Prostate gland (tissue), 2 donors: ENCODE data around the gene GPR137B. TPM values are rescaled to one million over a fixed set of nuclear protein-coding genes. Genes with fewer than 3 reads are reported as not detected.

Experiments used
- DNase-seq: peaks from one replicate; pipeline ENCODE4 v3.0.0-alpha.2; 2019; ENCODE audit warnings: low spot score
- H3K27ac ChIP-seq, 2 donors: fragments of 200-600 bp; sonication (generic); 2 replicates each; pipeline ENCODE4 v1.5.1; 2017 to 2019
- H3K27me3 ChIP-seq: fragments of 200-600 bp; sonication (generic); replicated peaks from 2 replicates; pipeline ENCODE4 v1.5.1; 2019; ENCODE audit not compliant: insufficient read depth
- H3K36me3 ChIP-seq, 2 donors: fragments of 200-600 bp; sonication (generic); 1 replicate in 1 of 2; 2 replicates in 1 of 2; pipeline versions ENCODE4 v1.5.1 to v1.8.1; 2017 to 2019
- H3K4me1 ChIP-seq: fragments of 200-600 bp; sonication (generic); replicated peaks from 2 replicates; pipeline ENCODE4 v1.5.1; 2019
- H3K4me3 ChIP-seq, 2 donors: fragments of 200-600 bp; sonication (generic); 2 replicates each; pipeline ENCODE4 v1.5.1; 2017 to 2019
- H3K9me3 ChIP-seq: fragments of 200-600 bp; sonication (generic); 2 replicates; pipeline ENCODE4 v1.5.1; 2017
- CTCF ChIP-seq, 4 experiments: fragments of 200-600 bp in 2 of 4; fragments of 450-650 bp in 2 of 4; sonication (generic) in 2 of 4; IDR thresholded peaks; 1 replicate in 3 of 4; 2 replicates in 1 of 4; pipeline ENCODE4 v1.5.1; 2016 to 2019; ENCODE audit warnings: antibody characterized with exemption in 4 of 4, mild to moderate bottlenecking in 2 of 4, moderate library complexity in 2 of 4
- POLR2A ChIP-seq: fragments of 450-650 bp; IDR thresholded peaks from one replicate; pipeline ENCODE4 v1.6.1; 2016; ENCODE audit warnings: antibody characterized with exemption, mild to moderate bottlenecking
- POLR2AphosphoS5 ChIP-seq: sonication (generic); formaldehyde crosslinking; IDR thresholded peaks from one replicate; pipeline ENCODE4 v1.6.1; 2017; ENCODE audit warnings: antibody characterized with exemption
- WGBS: methylation state at CpG from one replicate; pipeline ENCODE4 v1.1.5; 2018; 5-methylcytosine and 5-hydroxymethylcytosine counted together
- intact Hi-C: fragments of 100-400 bp; cut with DNase I; formaldehyde crosslinking; loops from one replicate; pipeline ENCODE4 v1.14.2; 2022
- total RNA-seq, 2 donors: library from RNA; depleted of rRNA; stranded (reverse); fragments of >200 nt; gene quantifications; one replicate each; pipeline ENCODE4 v1.1.0, GENCODE V29; 2016

Gene GPR137B
- total RNA-seq, 2 donors from 2014 or later, result 9.1 to 33.7 TPM

- no peak for TF ChIP-seq POLR2AphosphoS5
- TF ChIP-seq CTCF (IDR thresholded peaks at IDR 0.05), result no peak
- no peak for TF ChIP-seq POLR2A
- DNase-seq, result no peak
- no peak overlapping the region for H3K27ac ChIP-seq
- no peaks in the 10 kb centered on the region for H3K9me3 ChIP-seq
- H3K27me3 ChIP-seq, result no peaks in the 10 kb centered on the region
- no peak overlapping the region for H3K4me3 ChIP-seq
- WGBS, result 89% methylated on average over 10 of the region's 10 CpGs
- H3K36me3 ChIP-seq, result no peaks in the 10 kb centered on the region
- intact Hi-C loops, result no loop called here
- H3K4me1 ChIP-seq, result no peaks in the 10 kb centered on the region
These were observed 26.5 kb downstream of the GPR137B start for GRCh38 chr1:236168716-236169429.

GRCh38 chr1:236172041-236172579, 29.8 kb downstream of the GPR137B start:
- H3K9me3 ChIP-seq, result no peaks in the 10 kb centered on the region
- no peak for DNase-seq
- no peak overlapping the region for H3K4me3 ChIP-seq
- TF ChIP-seq CTCF (IDR thresholded peaks at IDR 0.05), result no peak
- TF ChIP-seq POLR2A, result no peak
- TF ChIP-seq POLR2AphosphoS5, result no peak
- no peaks in the 10 kb centered on the region for H3K4me1 ChIP-seq
- no peaks in the 10 kb centered on the region for H3K27me3 ChIP-seq
- no peak overlapping the region for H3K27ac ChIP-seq
- no peaks in the 10 kb centered on the region for H3K36me3 ChIP-seq
- intact Hi-C loops, result no loop called here

- H3K27ac ChIP-seq, result no peak overlapping the region
- no peak for TF ChIP-seq POLR2A
- no peak for TF ChIP-seq POLR2AphosphoS5
- TF ChIP-seq CTCF (IDR thresholded peaks at IDR 0.05), result no peak
- no peak for DNase-seq
- no peaks in the 10 kb centered on the region for H3K4me1 ChIP-seq
- no peaks in the 10 kb centered on the region for H3K9me3 ChIP-seq
- WGBS, result 90% methylated on average over 5 of the region's 5 CpGs
- intact Hi-C loops, result no loop called here
- H3K27me3 ChIP-seq, result no peaks in the 10 kb centered on the region
- H3K4me3 ChIP-seq, result no peak overlapping the region
- H3K36me3 ChIP-seq, result no peaks in the 10 kb centered on the region
These were observed 30.9 kb downstream of the GPR137B start for GRCh38 chr1:236173174-236173767.

- Histone ChIP-seq H3K36me3 (no peaks in the 10 kb centered on the region), H3K9me3 (no peaks in the 10 kb centered on the region), H3K27ac (no peak overlapping the region), H3K4me1 (no peaks in the 10 kb centered on the region), H3K27me3 (no peaks in the 10 kb centered on the region), H3K4me3 (no peak overlapping the region)
- no peak for TF ChIP-seq CTCF (IDR thresholded peaks at IDR 0.05)
- TF ChIP-seq POLR2A, result no peak
- no peak for TF ChIP-seq POLR2AphosphoS5
- 90% methylated on average over 12 of the region's 12 CpGs for WGBS
- no peak for DNase-seq
- intact Hi-C loops, result no loop called here
These were observed 33.5 kb downstream of the GPR137B start for GRCh38 chr1:236175642-236176336.
